NB4 (cell line): ENCODE measurements around the gene CEP170B.

Experiments used
- DNase-seq: peaks from one replicate; pipeline ENCODE4 v3.0.0; 2010; ENCODE audit warnings: low read depth
- H3K4me3 ChIP-seq: one replicate; pipeline ENCODE4 v1.5.1; 2011; ENCODE audit warnings: mild to moderate bottlenecking, low read depth, low read length, moderate library complexity
- CTCF ChIP-seq: IDR thresholded peaks from one replicate; pipeline ENCODE4 v1.5.1; 2012; ENCODE audit warnings: low read depth, low read length
- MAX ChIP-seq: IDR thresholded peaks from 2 replicates; pipeline ENCODE4 v1.6.1; 2011; ENCODE audit warnings: low read depth, low read length
- MYC ChIP-seq: IDR thresholded peaks from 2 replicates; pipeline ENCODE4 v1.6.1; 2011; ENCODE audit warnings: low read depth, low read length
- POLR2A ChIP-seq: IDR thresholded peaks from 2 replicates; pipeline ENCODE4 v1.6.1; 2011; ENCODE audit warnings: mild to moderate bottlenecking; ENCODE audit not compliant: insufficient read length; ENCODE audit errors: extremely low read depth

Gene CEP170B

GRCh38 chr14:104820669-104821228, 44.3 kb upstream of the CEP170B start:
- TF ChIP-seq CTCF (no peak), POLR2A (no peak), MAX (no peak), MYC (no peak)
- DNase-seq: no peak

GRCh38 chr14:104821229-104821945, 43.7 kb upstream of the CEP170B start:
- TF ChIP-seq MAX (no peak), POLR2A (no peak), CTCF (no peak), MYC (no peak)
- no peak for DNase-seq
- no peak overlapping the region for H3K4me3 ChIP-seq

More at GRCh38 chr14:104820669-104821228, 44.3 kb upstream of the CEP170B start:
- H3K4me3 ChIP-seq: no peak overlapping the region

GRCh38 chr14:104821971-104822608, 43.0 kb upstream of the CEP170B start:
- no peak for TF ChIP-seq POLR2A
- no peak for TF ChIP-seq MYC
- no peak for TF ChIP-seq CTCF
- TF ChIP-seq MAX: no peak
- DNase-seq: no peak
- H3K4me3 ChIP-seq: no peak overlapping the region

GRCh38 chr14:104822821-104823615, 42.0 kb upstream of the CEP170B start:
- DNase-seq: no peak
- H3K4me3 ChIP-seq: no peak overlapping the region
- no peak for TF ChIP-seq CTCF
- TF ChIP-seq MAX: no peak
- no peak for TF ChIP-seq MYC
- TF ChIP-seq POLR2A: no peak

- no peak for DNase-seq
- no peak for TF ChIP-seq POLR2A
- no peak for TF ChIP-seq CTCF
- TF ChIP-seq MAX: no peak
- TF ChIP-seq MYC: no peak
- no peak overlapping the region for H3K4me3 ChIP-seq
Observed at GRCh38 chr14:104824353-104824997, 40.6 kb upstream of the CEP170B start.
